HG03135 (cell line): ENCODE results near the gene SLC25A4.
"Not testable (repeated sequence)": the region's sequence is repeated elsewhere in the genome, so short reads cannot be mapped to it uniquely, and the experiment has no call there.

ENCODE experiments used
- ATAC-seq: cut with Tn5 transposase; IDR thresholded peaks from one replicate; pipeline ENCODE4 v1.9.1; 2021; ENCODE audit warnings: mild to moderate bottlenecking, moderate library complexity; ENCODE audit not compliant: unreplicated experiment

Gene SLC25A4

DNA sequence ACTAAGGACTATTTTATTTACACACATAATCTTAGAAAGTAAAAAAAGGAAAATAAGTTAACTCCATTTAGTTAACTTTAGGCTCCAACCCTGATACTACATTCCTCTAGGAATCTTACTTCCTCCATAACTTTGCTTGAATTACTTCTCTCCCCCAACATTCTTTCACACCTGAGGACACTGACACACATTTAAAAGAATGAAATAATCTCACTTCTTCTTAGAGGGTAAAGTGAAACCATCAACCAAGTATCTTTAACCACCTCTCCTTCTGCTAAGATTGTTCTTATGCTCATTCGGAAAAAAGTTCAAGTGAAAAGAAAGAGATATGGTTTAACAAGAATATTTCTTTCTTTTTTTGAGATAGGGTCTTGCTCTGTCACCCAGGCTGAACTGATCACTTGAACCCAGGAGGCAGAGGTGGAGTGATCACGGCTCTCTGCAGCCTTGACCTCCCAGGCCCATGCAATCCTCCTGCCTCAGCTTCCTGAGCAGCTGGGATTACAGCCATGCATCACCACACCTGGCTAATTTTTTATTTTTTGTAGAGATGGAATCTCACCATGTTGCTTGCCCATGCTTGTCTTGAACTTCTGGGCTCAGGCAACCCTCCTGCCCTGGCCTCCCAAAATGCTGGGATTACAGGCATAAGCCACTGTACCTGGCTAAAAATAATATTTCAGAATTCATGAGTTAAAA, 28.5 kb downstream of the SLC25A4 start:
- peak; percentile 83 for ATAC-seq

DNA sequence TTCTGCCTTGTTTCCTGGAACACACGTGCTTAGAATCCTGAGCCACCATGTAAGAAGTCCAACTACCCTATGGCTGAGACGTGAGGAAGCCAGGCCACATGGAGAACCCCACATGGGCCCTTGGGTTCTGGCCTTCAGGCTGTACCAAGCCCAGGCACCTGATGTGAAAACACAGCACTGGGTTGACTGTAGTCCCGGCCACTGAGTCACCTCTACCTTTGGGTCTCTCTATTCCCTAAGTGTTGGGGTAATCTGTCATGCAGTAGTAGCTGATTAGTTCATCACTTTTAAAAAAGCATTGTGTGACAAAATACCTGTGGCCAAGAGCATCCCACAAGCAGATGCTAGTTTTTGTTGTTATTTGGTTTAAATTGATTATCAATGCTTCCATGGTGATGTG, 36.4 kb downstream of the SLC25A4 start:
- no peak for ATAC-seq

DNA sequence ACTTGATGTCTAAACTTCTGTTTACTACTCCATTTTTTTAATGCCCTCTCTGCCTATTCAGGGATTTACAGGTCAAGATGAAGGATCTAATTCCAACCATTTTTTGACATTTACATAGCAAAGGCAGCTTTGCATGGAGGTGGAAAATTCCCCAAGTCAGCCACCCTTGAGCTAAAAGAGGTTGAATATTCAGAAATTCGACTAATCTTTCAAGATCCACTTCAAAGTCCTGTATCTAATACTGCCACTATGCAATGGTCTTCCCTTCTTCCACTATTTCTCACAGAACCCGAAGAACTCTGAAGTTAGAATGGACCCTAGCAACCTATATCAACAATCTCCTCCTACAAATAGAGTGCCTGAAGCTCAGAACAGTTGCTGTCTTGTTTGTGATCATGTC, 39.2 kb downstream of the SLC25A4 start:
- ATAC-seq = no peak

DNA sequence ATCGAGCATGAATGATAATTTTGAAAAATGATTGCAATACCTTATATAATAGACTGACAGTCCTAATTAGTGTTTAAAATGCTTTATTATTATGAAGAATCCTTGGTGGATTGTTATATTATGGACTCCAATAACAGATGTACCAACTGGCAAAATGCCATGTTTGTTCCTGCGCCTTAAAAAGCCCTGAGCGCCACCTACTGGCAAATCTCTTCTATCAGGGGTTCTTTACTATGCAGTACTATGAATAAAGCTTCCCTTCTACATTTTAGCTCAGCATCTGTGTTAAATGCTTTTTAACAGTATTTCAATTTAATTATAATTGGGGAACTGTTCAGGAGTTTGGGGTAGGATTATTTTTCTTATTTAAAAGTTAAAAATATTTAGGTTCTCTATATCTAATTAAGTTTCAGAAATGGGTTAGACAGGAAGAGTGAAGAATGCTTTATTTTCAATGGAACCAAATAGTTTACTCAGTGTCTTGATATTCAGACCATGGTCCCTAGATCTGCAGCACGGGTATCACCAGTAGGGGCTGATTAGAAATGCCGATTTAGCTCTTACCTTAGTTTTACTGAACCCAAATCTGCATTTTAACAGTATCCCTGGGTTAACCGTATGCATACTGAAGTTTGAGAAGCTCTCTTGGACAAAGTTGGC, 40.7 kb downstream of the SLC25A4 start:
- ATAC-seq = no peak

DNA sequence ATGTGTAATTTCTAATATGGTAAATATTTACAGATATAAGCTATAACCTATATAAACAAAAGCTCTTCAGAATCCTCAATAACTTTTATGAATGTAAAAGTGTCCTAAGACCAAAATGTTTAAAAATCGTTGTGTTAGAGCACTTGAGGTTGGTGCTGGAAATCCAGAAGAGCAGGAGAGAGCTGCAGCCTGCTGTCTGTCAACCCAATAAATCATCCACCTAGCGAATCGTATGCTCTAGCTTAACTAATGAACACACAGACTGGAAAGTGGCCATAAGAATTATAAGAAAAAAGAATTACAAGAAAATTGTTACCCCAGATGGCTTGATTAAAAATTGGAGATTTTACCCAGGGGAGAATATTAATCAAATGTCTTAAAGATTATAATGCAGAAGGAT, 43.7 kb downstream of the SLC25A4 start:
- ATAC-seq = no peak

DNA sequence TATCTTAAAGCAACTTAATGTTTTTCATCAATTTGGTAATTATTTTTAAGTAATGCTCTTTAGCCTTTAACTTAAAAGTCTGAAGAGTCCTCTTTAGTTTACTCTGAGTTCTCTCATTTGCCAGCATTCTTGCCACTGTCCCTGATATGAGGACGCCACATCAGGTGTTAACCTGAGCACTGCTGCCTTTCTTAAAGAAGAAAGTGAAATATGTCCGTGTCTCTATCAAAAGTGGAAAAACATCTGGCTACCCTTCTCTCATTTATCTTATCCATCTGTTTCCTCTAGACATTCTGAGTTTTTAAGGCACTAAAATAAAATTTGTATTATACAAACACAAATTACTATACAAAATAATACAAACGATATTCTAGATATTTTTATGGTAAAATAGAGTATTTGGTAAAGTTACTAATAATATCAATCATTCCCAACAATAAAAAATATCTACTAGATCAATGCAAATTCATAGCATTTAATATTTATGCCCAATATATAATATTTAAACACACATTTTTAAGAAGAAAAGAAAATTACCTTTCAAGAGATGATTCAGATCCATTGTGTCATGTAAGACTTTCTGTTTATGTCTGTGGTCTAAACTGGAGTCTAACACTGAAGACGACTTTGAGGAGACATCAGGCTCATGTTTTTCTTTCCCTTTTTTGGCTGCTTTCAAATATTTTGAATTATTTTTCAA, 46.7 kb downstream of the SLC25A4 start:
- no peak for ATAC-seq

DNA sequence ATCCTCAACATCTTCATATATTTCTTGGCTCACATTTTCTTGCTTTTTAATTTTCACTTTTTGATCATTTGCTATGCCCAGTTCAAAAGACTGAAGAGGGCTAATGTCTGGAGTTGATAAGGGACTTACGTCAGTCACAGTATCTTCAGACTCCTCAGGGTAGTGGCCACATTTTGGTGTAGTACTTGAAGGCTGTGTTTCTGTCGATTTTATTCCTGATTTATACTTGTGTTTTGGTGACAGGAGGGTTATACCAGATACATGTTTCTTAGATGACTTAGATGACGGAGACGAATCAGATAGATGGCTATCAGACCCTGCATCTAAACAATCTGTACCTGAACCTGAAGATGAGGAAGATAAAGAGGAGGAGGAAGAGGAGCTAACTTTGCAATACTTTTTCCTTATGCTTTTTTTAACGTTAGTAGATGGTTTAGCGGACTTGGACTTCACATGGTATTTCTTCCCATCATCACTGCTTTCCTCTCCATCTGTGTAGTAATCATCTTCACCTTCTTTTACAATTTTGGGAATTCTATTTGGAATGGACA, 47.3 kb downstream of the SLC25A4 start:
- no peak for ATAC-seq

DNA sequence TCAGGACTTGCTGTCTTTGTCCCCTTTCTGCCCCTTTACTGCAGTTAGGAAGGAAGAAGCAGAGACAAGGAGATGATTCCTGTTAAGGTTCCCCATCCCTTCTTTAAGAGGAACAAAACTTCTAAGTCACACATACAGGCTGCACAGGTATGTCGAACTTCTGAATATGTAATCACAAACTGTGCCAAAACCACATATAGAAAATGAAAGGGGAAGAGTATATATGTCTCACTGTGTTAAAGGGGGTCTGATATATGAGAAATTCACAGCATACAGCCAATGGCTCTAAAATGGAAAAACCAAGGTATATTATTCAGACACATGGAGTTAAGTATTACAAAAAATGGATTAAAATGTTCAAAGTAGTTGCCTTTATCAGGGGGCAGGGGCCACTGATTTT, 49.0 kb downstream of the SLC25A4 start:
- ATAC-seq = peak; percentile 90

DNA sequence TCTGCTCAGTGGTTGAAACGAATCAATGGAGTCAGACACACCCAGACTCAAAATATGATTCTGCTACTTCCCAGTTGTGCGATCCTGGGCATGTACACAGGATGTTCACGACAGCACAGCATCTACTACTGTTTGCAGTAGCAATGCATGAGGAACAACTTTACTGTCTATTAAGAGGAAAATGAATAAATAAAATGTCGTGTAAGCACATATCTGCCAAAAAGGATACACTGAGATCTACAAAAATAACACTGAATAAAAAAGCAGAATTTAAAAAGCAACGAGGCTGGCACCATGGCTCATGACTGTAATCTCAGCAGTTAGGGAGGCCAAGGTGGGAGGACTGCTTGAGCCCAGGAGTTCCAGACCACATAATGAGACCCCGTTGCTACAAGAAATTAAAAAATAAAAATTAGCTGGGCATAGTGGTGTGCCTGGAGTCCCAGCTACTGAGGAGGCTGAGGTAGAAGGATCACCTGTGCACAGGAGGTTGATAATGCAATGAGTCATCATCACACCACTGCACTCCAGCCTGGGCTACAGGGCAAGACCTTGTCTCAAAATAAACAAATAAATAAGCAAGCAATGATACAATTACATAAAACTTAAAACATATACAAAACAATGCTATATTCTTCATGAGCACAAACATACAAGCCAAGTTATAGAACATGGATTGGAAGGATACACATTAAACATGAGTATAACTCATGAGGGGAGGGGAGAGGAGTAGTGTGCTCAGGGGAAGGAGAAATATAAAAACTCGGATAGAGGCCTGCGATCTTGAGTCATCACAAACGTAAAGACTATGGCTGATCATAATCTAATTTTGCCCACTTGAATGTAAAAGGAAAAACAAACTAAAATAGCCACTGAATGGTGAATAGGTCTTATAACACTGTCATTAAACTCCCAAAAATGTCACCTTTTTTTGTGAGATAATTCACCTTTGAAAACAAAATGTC, 52.1 kb downstream of the SLC25A4 start:
- ATAC-seq = no peak

DNA sequence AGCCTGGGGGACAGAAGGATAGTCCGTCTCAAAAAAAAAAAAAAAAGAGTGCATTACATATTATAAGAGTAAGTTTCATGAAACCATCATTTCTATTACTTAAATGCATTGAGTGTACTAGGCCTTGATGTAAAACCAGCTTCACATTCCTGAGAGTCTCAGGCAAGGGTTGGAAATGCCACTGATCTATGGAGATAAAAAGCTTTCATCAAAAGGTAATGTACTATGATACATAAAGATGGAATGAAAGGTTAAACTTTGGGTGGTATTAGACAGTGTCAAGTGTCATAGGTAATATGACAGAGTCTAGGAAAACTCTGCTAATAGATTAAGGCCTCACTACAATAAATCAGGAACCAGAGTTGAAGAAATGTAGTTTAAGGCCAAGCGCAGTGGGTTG, 53.4 kb downstream of the SLC25A4 start:
- ATAC-seq = no peak

DNA sequence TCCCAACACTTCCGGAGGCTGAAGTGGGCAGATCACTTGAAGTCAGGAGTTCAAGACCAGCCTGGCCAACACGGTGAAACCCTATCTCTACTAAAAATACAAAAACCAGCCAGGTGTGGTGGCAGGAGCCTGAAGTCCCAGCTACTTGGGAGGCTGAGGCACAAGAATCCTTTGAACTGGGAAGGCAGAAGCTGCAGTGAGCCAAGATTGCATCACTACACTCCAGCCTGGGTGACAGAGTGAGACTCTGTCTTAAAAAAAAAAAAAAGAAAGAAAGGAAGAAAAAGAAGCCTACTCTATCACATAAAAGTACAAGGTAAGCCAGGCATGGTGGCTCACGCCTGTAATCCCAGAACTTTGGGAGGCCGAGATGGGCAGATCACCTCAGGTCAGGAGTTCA, 55.1 kb downstream of the SLC25A4 start:
- ATAC-seq = not testable (repeated sequence)
